Ovary (tissue), 9 donors: ENCODE measurements around the gene LRRN3. TPM values are rescaled to one million over a fixed set of nuclear protein-coding genes. Genes with fewer than 3 reads are reported as not detected.

Experiments used
- DNase-seq, 5 donors: peaks; one replicate each; pipeline ENCODE4 v3.0.0-alpha.2; 2019 to 2020
- H3K27ac ChIP-seq, 2 donors: fragments of 200-600 bp; one replicate each; pipeline versions ENCODE4 v1.5.1 to v1.8.0; 2019 to 2022
- H3K27me3 ChIP-seq: fragments of 200-600 bp; one replicate; pipeline ENCODE4 v1.8.0; 2022
- H3K36me3 ChIP-seq: fragments of 200-600 bp; sonication (generic); one replicate; pipeline ENCODE4 v1.5.1; 2019
- H3K4me1 ChIP-seq: one replicate; pipeline ENCODE4 v1.8.1; 2013; ENCODE audit warnings: mild to moderate bottlenecking, moderate library complexity; ENCODE audit not compliant: insufficient read depth
- H3K4me3 ChIP-seq: fragments of 200-600 bp; sonication (generic); one replicate; pipeline ENCODE4 v1.5.1; 2017
- H3K9me3 ChIP-seq, 2 donors: fragments of 200-600 bp in 1 of 2; sonication (generic) in 1 of 2; one replicate each; pipeline versions ENCODE4 v1.5.1 to v1.8.1; 2013 to 2019; ENCODE audit warnings: mild to moderate bottlenecking in 1 of 2, moderate library complexity in 1 of 2
- EP300 ChIP-seq: sonication (generic); formaldehyde crosslinking; IDR thresholded peaks from one replicate; pipeline ENCODE4 v1.6.1; 2017; ENCODE audit warnings: antibody characterized with exemption
- POLR2A ChIP-seq: fragments of 450-650 bp; IDR thresholded peaks from one replicate; pipeline ENCODE4 v1.6.1; 2017; ENCODE audit warnings: antibody characterized with exemption, mild to moderate bottlenecking, moderate library complexity
- WGBS, 3 donors: extraction: QIAGEN DNeasy Blood & Tissue Kit in 1 of 3; methylation state at CpG; one replicate each; pipeline versions ENCODE4 v1.1.5 to v1.1.7; 2013 to 2017; 5-methylcytosine and 5-hydroxymethylcytosine counted together
- intact Hi-C, 4 donors: fragments of 100-400 bp; cut with DNase I; formaldehyde crosslinking; loops; one replicate each; pipeline versions ENCODE4 v1.11.0 to v1.15.1; 2022 to 2023
- polyA plus RNA-seq, 2 donors: library from polyadenylated mRNA; stranded (reverse); fragments of 200-250 nt in 1 of 2; fragments of 350-450 nt in 1 of 2; fragmentation: Illumina TruSeq in 1 of 2; extraction: RNeasy Lipid Tissue Mini Kit (QIAGEN cat#74804) in 1 of 2; gene quantifications; one replicate each; pipeline ENCODE4 v1.2.3, GENCODE V29; 2013 to 2014
- total RNA-seq, 7 donors: library from RNA; depleted of rRNA in 2 of 7; stranded (reverse); fragments of >200 nt in 2 of 7; fragmentation: NEBNext Ultra II Directional in 3 of 7; extraction: Animal tissue kit (Norgen Biotek cat#: 25700) in 3 of 7; gene quantifications; one replicate each; pipeline versions ENCODE4 v1.1.0 to v1.2.4, GENCODE V29; 2016 to 2023
- TF ChIP-seq, protein P1 (sequence below), 3 donors: fragments of 450-650 bp in 2 of 3; fragments of 200-600 bp in 1 of 3; IDR thresholded peaks; one replicate each; pipeline versions ENCODE4 v1.5.1 to v1.8.0; 2016 to 2022; ENCODE audit warnings: antibody characterized with exemption in 3 of 3, mild to moderate bottlenecking in 1 of 3
- donor health status: DM: no; HTN: no; CAD: no; lungs with moderate emphysema.
- donor health status: DM: no; HTN: no; CAD: no.
- donor health status: Bipolar disorder and iron deficiency.
- donor health status: DM: yes; HTN: yes; CAD: no.
- donor health status: DM: no; HTN: no; CAD: no.
- donor health status: DM: yes; HTN: yes; CAD: no.

The LRRN3 gene
- total and polyA plus RNA-seq, 9 donors, result 0.24 to 5.3 (median 1.1) TPM

DNA sequence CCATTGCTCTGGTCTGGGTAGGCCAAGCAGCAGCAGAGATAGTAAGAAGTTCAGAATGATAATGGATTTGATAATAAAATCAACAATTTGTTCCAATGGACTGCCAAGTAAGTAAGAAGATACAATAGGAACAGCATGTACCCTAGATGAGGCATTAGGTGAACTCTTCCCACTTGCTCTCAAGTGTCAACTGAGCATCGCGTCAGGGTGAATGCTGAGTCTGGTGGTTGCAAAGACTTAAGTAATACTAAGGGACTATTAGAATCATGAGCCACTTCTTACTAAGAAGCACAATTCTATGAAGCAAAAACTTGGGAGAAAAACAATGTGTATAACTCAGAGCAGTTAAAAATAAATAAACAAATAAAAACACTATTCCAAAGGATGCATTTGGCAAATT, 54.5 kb downstream of the LRRN3 start:
- Histone ChIP-seq H3K9me3 (no peaks in the 10 kb centered on the region), H3K27me3 (no peaks in the 10 kb centered on the region), H3K36me3 (no peaks in the 10 kb centered on the region), H3K4me3 (no peak overlapping the region), H3K4me1 (no peaks in the 10 kb centered on the region), H3K27ac (no peak overlapping the region)
- DNase-seq, result no peak
- intact Hi-C loops, result no loop called here
- TF ChIP-seq EP300, result no peak
- no peak for TF ChIP-seq POLR2A
- TF ChIP-seq, protein P1, sequence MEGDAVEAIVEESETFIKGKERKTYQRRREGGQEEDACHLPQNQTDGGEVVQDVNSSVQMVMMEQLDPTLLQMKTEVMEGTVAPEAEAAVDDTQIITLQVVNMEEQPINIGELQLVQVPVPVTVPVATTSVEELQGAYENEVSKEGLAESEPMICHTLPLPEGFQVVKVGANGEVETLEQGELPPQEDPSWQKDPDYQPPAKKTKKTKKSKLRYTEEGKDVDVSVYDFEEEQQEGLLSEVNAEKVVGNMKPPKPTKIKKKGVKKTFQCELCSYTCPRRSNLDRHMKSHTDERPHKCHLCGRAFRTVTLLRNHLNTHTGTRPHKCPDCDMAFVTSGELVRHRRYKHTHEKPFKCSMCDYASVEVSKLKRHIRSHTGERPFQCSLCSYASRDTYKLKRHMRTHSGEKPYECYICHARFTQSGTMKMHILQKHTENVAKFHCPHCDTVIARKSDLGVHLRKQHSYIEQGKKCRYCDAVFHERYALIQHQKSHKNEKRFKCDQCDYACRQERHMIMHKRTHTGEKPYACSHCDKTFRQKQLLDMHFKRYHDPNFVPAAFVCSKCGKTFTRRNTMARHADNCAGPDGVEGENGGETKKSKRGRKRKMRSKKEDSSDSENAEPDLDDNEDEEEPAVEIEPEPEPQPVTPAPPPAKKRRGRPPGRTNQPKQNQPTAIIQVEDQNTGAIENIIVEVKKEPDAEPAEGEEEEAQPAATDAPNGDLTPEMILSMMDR (IDR thresholded peaks at IDR 0.05), result no peak
- WGBS, 3 donors, result 75 to 97% (median 96%) methylated on average over 2 of the region's 2 CpGs

DNA sequence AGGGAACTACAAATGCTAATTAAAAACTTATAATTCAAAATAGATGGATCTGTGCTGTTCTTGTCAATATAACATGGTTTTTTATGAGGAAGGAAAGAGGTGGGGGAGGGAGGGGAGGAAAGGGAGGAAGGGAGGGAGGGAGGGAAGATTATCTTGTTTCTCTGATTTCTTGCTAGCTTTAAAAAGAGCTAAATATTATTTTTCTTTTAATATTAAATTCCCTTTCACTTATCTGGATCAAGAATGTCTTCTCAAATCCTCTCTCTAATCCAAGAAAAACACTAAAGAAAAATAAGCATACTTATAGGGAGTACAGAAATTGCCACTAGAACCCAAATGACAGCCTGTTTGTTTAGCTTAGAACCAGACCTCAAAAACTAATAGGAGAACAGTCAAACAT, 55.2 kb downstream of the LRRN3 start:
- no peak for DNase-seq
- intact Hi-C loops, result no loop called here
- TF ChIP-seq, protein P1 (IDR thresholded peaks at IDR 0.05), result no peak
- TF ChIP-seq EP300, result no peak
- no peak for TF ChIP-seq POLR2A
- Histone ChIP-seq H3K4me1 (no peaks in the 10 kb centered on the region), H3K9me3 (no peaks in the 10 kb centered on the region), H3K36me3 (no peaks in the 10 kb centered on the region), H3K27me3 (no peaks in the 10 kb centered on the region), H3K4me3 (no peak overlapping the region), H3K27ac (no peak overlapping the region)

DNA sequence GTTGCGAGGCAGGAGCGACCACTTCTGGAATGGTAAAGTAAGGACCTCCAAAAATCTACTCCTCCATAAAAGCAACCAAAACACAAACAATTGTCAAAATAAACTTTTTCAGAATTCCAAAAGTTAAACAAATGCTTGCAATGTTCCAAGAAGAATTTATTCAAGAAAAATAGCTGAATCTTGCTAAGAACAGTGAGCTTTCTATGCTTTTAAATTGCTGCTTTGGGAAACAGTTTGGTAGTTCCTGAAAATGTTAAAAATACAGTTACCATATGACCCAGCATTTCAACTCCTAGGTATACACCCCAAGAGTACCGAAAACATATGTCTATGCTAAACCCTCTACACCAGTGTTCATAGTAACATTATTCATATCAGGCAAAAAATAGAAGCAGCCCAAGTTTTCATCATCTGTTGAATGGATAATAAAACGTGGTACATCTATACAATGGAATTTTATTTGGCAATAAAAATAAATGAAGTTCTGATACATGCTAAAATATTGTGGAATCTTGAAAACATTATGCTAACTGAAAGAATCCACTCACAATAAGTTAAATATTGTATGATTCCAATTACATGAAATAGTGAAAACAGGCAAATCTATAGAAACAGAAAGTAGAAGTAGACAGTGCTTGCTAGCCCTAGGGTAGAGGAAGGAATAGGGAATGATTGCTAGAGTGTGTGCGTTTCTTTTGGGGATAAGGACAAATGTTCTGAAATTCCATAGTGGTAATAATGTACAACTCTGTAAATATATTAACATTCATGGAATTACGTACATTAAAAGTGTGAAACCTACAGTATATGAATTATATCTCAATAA, 57.0 kb downstream of the LRRN3 start:
- intact Hi-C loops, result no loop called here
- 92 to 94% (median 93%) methylated on average over 6 of the region's 6 CpGs for WGBS, 3 donors
- Histone ChIP-seq H3K27me3 (no peaks in the 10 kb centered on the region), H3K4me1 (no peaks in the 10 kb centered on the region), H3K4me3 (no peak overlapping the region), H3K36me3 (no peaks in the 10 kb centered on the region), H3K9me3 (no peaks in the 10 kb centered on the region), H3K27ac (no peak overlapping the region)
- no peak for DNase-seq
- no peak for TF ChIP-seq EP300
- TF ChIP-seq, protein P1 (IDR thresholded peaks at IDR 0.05), result no peak
- TF ChIP-seq POLR2A, result no peak

DNA sequence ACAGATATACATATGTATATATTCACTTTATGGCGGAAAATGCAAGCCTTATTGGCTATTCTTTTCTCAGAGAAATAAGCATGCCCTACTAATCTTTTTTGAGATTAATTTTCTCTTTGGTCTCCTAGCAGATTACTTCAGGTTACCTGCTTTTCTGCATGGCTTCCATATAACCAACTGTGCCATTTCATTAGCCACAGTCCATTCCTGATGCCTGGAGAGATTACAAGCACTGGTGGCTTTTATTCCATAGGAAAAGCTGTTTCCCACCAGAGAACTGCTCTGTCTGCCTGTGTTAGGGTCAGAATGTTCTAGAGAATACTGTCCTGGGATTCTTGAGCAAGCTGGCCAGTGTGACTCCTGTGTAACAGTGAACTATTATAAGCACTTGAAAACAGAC, 59.8 kb downstream of the LRRN3 start:
- no peaks in the 10 kb centered on the region for H3K36me3 ChIP-seq
- DNase-seq, result no peak
- H3K9me3 ChIP-seq, result no peaks in the 10 kb centered on the region
- H3K4me1 ChIP-seq, result no peaks in the 10 kb centered on the region
- no peaks in the 10 kb centered on the region for H3K27me3 ChIP-seq
- 96 to 98% (median 97%) methylated on average over 1 of the region's 1 CpG for WGBS, 3 donors
- no peak overlapping the region for H3K27ac ChIP-seq
- no peak overlapping the region for H3K4me3 ChIP-seq
- intact Hi-C loops, result loop anchor here in 1 of 4 donors (5.0 kb wide), 1 partner anchor 332 kb away; no protein-coding TSS in a partner anchor
- TF ChIP-seq EP300 (no peak), POLR2A (no peak)
- TF ChIP-seq, protein P1 (IDR thresholded peaks at IDR 0.05), result no peak
